CD4-positive, alpha-beta T cell treated with Interleukin-10 for 1 hour (primary cell): ENCODE measurements around the gene TLDC2.

Experiments
- DNase-seq: peaks from one replicate; pipeline ENCODE4 v3.0.0-alpha.2; 2020

Gene TLDC2

GRCh38 chr20:36850759-36851158 is 25.2 kb upstream of the TLDC2 start:
- DNase-seq: no peak

- DNase-seq: no peak
Observed at GRCh38 chr20:36851490-36851889, 24.4 kb upstream of the TLDC2 start.

- DNase-seq: no peak
Observed at GRCh38 chr20:36852187-36852586, 23.8 kb upstream of the TLDC2 start.

GRCh38 chr20:36854348-36855240 is 21.3 kb upstream of the TLDC2 start:
- no peak for DNase-seq

- no peak for DNase-seq
Observed at GRCh38 chr20:36855241-36855657, 20.7 kb upstream of the TLDC2 start.

DNA sequence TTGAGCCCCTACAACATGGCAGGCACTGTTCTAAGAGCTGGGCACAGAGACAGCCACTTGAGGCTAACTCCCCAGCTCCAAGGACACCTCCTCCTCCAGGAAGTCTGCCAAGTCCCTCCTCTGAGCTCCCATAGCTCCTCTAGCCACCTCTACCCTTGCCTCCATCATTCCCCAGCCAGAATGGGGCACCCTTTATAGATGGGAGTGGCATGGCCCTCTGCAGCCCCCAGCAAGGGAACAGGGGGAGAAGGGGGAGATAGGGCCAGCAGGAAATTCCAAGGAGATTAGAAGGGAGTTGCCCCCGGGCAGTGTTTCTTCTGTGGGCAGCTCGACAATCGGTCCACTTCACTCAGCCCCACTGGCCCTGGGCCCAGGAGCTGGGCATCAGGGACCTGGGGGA is 19.7 kb upstream of the TLDC2 start:
- DNase-seq: no peak

DNA sequence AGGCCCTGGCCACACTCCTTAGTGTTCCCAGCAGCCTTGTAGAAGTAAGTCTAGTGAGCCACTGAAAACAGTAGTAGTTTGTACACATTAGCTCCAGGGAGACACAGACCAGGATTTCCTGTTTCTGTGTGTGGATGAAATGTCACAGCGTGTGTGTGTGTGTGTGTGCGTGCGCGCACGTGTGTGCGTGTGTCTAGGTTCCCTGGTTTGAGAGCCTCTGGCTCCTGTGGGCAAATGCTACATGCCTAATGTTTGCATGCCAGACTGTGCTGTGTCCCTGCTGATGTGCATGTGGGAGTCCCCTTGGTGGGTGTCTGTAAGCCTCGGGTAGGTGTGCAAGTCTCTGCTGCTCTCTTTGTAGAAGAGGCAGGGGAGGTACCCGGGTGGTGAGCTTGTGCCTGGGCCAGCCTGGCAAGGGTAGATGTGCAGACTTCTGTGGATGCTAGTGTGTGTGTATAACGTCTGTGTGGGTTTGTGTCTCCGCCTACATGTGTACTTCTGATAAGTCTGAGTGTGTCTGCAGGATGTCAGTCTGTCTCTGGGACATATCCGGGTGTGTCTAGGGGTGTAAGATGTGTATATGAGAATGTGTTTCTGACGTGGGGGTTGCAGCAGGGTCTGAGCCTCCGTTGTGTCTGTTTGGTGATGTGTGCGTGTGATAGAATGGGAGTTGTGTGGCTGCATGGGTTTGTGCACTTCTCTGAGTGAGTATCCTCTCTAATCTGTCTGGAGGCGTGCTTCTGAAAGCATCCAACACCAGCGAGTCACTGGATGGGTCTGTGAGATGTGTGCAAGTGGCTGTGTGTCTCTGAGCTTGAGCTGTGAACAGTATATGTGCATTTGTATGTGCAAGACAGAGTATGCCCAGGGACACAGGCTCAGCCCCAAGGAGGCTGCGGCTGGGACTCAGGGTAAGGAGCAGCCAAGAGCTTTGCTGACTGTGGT is 19.0 kb upstream of the TLDC2 start:
- DNase-seq: peak; percentile 51

GRCh38 chr20:36859282-36859555 is 16.7 kb upstream of the TLDC2 start:
- DNase-seq: no peak

DNA sequence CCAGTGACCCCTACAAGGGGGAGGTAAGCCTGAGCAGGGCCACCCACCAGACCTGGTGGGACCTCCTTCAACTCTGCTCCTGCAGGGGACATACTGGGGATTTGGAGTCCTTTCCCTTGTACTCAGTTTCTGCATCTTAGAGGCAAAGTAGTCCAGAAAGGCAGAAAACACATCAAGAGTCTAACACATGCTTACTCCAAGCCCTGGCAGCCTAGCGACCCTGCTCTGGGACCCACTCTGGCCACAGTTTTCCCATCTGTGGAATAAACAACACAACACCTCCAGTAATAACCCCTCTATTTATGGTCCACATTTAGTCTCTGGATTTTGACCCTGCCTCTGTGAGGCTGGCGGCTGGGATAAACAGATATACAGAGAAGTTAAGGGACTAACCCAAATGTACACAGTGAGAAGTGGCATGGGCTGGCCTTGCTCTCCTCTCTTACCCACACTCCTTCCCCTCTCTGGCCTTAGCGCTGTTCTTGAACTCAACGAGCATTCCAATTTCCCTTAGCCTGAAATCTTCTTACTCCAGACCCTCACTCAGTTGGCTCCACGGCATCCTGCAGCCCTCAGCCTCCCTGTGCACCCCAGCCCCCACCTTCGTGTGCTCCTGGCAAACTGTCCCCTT is 16.1 kb upstream of the TLDC2 start:
- DNase-seq: no peak

GRCh38 chr20:36860339-36860738 is 15.6 kb upstream of the TLDC2 start:
- DNase-seq: no peak

GRCh38 chr20:36860811-36861624 is 14.9 kb upstream of the TLDC2 start:
- no peak for DNase-seq

DNA sequence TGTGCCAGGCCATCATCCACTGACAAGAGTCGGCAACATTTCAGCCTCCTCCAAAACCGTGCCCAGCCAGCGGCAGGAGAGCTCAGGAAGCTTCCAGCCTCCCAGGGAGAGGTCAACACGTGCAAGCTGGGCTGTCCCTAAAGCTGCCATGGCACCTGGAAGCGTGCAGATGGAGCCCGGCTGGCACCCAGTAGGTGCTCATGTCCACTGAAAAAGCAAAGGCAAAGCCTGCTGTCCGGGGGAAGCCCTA is 14.4 kb upstream of the TLDC2 start:
- no peak for DNase-seq

GRCh38 chr20:36861875-36862801 is 13.8 kb upstream of the TLDC2 start:
- DNase-seq: no peak

DNA sequence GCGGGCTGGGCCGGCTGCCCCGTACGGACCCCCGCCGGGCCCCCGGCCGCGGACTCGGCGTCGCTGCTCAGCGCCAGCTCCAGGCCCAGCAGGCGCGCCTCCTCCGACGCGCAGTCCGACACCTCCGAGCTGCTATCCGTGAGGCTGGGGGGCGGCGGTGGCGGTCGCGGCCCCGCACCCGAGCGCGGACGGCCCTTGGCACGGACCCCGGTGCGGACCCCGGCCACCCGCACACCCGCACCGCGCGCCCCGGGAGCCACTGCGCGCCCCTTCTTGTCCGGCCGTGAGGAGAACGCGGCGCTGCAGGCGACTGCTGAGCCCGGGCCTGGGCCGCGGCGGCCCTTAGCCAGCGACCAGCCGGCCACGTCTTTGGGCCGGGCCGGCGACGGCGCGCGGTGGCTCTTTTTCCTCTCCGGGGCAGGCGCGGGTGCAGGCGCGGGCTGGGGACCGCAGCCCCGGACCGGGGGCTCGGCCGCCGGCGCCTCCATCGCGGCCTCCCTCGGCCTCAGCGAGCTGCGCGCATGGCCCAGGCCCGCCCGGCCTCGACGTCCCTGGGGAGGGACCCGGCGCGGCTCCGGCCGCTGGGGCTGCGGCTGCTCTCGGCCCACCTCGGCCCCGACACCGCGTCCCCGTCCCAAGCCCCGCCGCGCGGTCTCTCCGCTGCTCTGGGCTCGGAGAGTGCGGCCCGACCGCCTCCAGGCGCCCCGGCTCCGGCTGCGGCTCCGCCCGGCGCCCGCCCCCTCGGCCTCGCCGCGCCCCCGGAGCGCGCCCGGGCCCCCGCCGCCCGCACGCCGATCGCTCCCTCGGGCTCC is 12.9 kb upstream of the TLDC2 start:
- DNase-seq: no peak

DNA sequence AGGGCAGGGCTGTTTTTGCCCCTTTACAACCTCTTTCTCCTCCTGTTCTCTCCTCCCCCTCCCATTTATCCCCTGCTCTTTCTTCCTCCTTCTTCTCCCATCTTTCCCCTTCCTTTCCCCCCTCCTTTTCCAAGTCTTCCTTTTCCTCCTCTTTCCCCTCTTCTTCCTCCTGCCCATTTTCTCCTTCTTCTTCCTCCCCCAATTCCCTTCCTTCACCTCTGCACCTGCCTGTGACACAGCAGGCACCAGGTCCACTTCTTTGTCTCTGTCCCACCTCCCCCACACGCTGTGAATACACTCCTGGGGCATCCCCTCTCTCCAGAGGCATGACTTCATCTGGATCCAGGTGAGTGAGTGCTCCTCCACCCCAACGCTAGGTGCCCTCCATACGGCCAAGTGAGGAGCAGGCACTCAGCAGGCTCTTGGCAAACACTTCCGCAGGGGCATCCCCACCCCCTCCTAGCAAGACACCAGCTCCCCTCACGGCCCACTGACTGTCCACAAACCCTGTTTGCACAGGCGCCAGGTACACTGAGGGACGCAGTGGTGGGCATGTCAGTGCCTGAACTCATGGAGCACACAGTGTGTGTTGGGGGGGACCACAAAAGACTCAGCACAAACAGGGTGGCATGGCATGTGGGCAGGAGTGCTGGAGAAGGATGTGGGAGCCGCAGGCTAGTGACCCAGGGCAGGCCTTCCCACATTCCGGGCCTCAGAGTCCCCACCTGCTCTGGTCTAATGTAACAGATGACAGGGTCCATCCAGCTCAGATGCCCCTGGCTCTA is 10.7 kb upstream of the TLDC2 start:
- DNase-seq: no peak

- no peak for DNase-seq
Observed at GRCh38 chr20:36865861-36866149, 10.1 kb upstream of the TLDC2 start.

- no peak for DNase-seq
Observed at GRCh38 chr20:36866164-36866563, 9.8 kb upstream of the TLDC2 start.

DNA sequence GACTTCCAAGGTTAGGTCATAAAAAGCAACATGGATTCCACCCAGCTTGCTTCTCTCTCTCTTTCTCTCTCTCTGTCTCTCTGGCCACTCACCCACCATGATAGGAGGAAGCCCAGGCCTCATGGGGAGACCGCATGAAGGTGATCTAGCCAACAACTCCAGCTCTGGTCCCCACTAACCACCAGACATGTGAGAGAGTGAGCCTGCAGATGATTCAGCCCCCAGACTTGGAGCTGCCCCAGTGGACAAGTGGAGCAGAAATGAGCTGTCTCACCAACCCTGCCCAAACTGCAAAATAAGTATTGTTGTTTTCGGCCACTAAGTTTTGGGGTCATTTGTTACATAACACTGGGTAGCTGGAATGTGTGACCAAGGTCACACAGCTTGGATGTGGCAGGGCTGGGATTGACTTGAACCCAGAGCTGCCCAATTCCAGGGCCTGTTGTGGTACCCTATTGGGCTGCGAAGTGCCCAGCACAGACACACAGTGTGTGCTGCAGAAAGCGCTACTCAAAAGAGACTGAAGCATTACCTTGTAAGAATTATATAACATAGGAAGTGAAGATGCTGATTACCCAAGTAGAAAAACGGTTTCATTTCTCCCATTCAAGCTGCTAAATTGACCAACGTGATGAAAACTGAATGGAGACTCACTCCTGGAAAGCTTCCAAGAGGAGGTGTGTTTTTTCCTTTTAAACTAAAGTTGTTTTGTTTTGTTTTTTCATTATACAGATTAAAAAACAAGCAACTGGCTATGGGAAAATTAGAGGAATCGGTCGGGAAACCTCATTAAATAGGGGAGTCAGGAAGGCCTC is 9.1 kb upstream of the TLDC2 start:
- DNase-seq: no peak
